Peyer's patch (tissue), 4 donors: ENCODE results near the gene KCNMA1.
"Not testable (repeated sequence)": the region's sequence is repeated elsewhere in the genome, so short reads cannot be mapped to it uniquely, and the experiment has no call there.

Source experiments
- CTCF ChIP-seq, 6 experiments: fragments of 450-650 bp in 4 of 6; fragments of 200-600 bp in 2 of 6; sonication (generic) in 1 of 6; IDR thresholded peaks; one replicate each; pipeline ENCODE4 v1.5.1; 2017 to 2019; ENCODE audit warnings: antibody characterized with exemption in 6 of 6, mild to moderate bottlenecking in 3 of 6, moderate library complexity in 1 of 6
- POLR2A ChIP-seq, 2 donors: fragments of 450-650 bp; IDR thresholded peaks; one replicate each; pipeline ENCODE4 v1.5.1; 2017; ENCODE audit warnings: antibody characterized with exemption in 2 of 2, mild to moderate bottlenecking in 2 of 2, moderate library complexity in 2 of 2

GRCh38 chr10:77589703-77590102, 47.9 kb downstream of the KCNMA1 start:
- TF ChIP-seq CTCF, POLR2A (IDR thresholded peaks at IDR 0.05): not testable (repeated sequence)
